RWPE1 (cell line): Measurements from ENCODE around the gene LRRC51.

Experiments used
- CTCF ChIA-PET: fragments of 350-600 bp; sonication (Branson Sonifier 250); formaldehyde crosslinking; extraction: SDS; loops from one replicate; lab custom pipeline; 2021; lab: Yijun Ruan, JAX
- POLR2A ChIA-PET: fragments of 400-600 bp; formaldehyde crosslinking; extraction: SDS; loops from one replicate; lab custom pipeline; 2020; ENCODE audit warnings: antibody characterized with exemption; ENCODE audit not compliant: low non-redundant PET; lab: Yijun Ruan, JAX
- DNase-seq: peaks from one replicate; pipeline ENCODE4 v3.0.0; 2012; ENCODE audit warnings: low spot score
- H3K27ac ChIP-seq: fragments of 450-650 bp; 2 replicates; pipeline ENCODE4 v1.5.1; 2017
- TF ChIP-seq, protein P1 (sequence below): fragments of 450-650 bp; conservative IDR thresholded peaks from 2 replicates; pipeline ENCODE4 v1.5.1; 2017; ENCODE audit warnings: low read depth, mild to moderate bottlenecking

The LRRC51 gene

DNA sequence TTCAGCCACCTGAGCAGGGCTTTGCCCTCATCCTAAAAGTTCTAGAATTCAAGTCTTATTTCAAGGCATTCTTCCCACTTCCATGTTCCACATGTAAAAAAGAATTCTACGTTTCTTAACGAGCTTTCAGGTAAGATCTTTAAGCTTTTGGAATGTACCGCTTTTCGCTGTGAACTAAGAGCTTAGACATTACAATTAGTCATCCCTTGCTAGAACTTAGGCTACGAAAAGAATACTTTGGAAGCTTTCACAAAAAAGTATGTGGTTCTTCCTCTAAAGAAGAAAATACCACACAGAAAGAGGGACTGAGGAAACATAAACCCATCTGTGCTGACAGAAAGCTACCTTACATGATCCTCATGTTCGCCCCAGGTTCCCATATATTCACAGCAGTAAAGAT lies 2.2 kb upstream of the LRRC51 start:
- no peak overlapping the region for H3K27ac ChIP-seq
- ChIA-PET POLR2A (no interaction called here), CTCF (interaction anchor here (0.6 to 1.6 kb wide), 5 partner anchors 13 to 154 kb away, joined by 3 to 8 read pairs (median 4); no protein-coding TSS in a partner anchor)
- DNase-seq: no peak
- TF ChIP-seq, protein P1, sequence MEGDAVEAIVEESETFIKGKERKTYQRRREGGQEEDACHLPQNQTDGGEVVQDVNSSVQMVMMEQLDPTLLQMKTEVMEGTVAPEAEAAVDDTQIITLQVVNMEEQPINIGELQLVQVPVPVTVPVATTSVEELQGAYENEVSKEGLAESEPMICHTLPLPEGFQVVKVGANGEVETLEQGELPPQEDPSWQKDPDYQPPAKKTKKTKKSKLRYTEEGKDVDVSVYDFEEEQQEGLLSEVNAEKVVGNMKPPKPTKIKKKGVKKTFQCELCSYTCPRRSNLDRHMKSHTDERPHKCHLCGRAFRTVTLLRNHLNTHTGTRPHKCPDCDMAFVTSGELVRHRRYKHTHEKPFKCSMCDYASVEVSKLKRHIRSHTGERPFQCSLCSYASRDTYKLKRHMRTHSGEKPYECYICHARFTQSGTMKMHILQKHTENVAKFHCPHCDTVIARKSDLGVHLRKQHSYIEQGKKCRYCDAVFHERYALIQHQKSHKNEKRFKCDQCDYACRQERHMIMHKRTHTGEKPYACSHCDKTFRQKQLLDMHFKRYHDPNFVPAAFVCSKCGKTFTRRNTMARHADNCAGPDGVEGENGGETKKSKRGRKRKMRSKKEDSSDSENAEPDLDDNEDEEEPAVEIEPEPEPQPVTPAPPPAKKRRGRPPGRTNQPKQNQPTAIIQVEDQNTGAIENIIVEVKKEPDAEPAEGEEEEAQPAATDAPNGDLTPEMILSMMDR: no peak

DNA sequence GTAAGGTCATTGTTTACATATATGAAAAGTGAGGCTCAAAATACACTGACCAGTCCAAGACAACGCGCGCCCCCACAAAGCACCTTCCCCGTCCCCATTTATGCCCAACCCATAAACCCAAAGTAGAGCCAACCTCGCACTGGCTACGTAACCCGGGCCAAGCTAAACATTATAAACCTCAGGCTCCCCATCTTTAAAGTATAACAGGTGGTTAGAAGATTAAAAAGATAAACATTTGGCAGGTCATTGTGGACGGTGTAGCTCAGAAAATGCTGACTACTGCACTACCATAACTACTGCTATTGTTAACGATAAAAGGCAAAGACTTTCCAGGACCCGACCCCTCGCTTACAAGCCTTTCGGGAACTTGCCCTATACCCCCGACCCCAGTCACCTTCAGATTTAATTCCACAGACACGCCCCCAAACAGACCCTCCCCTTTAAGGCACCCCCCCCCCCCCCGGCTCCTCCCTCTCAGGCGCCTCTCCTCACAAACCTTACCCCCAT lies 778 bp upstream of the LRRC51 start:
- ChIA-PET CTCF (interaction anchor here (1.1 kb wide), 1 partner anchor 39 kb away, joined by 3 read pairs; no protein-coding TSS in a partner anchor), POLR2A (interaction anchor here (0.8 kb wide), 1 partner anchor 65 kb away, joined by 7 read pairs; no protein-coding TSS in a partner anchor)
- no peak for DNase-seq
- H3K27ac ChIP-seq: peak overlapping the region; percentile 89
- TF ChIP-seq, protein P1: no peak

DNA sequence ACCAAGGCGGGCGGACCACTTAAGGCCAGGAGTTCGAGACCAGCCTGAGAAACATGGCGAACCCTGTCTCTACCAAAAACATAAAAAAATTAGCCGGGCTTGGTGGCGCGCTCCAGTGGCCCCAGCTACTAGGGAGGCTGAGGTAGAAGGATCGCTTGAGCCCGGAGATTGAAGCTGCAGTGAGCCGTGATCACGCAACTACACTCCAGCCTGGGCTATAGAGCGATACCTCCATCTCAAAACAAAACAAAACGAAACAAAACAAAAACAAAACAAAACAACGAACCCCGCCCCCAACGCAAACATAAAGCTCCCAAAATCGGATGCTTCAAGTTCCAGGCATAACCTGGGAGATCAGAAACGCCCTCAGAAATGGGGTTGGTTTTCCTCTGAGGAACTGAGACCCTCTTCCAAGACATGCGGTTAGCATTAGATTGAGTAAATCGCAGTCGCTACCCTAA lies 564 bp downstream of the LRRC51 start:
- CTCF ChIA-PET: interaction anchor here (0.6 to 1.2 kb wide), 2 partner anchors 24 to 56 kb away, joined by 3 to 7 read pairs; no protein-coding TSS in a partner anchor
- peak overlapping the region; percentile 89 for H3K27ac ChIP-seq
- POLR2A ChIA-PET: no interaction called here
- TF ChIP-seq, protein P1: no peak
- DNase-seq: no peak

DNA sequence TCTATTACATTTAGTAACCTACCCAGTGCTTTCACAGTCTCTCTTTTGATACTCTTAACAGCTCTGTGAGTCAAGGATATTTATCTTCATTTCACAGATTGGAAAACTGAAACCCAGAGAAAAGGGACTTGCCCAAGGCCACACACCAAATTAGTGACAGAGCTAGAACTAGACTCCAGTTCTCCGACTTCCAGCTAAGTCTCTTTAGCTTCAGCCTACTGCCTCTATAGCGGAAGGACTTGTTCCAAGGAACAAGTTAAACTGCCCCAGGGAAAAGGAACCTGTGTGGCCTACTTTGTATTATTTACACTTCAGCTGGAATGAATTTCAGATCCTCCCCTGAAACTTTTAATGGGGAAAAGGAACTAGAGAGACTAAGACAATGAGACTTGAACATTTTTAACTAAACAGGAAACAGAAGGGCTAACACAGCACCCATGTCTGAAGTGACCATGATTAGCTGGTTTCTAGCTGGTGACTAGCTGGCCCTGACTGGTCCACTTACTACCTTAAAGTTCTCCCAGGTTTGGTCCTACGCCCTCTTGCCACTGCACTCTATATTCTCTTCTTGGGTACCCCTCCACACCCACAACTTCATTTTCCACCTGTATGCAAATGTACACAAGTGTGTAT lies 1.3 kb downstream of the LRRC51 start:
- no peak for DNase-seq
- ChIA-PET POLR2A (no interaction called here), CTCF (interaction anchor here (0.6 to 1.2 kb wide), 2 partner anchors 24 to 57 kb away, joined by 3 to 7 read pairs; no protein-coding TSS in a partner anchor)
- TF ChIP-seq, protein P1: no peak
- no peak overlapping the region for H3K27ac ChIP-seq

DNA sequence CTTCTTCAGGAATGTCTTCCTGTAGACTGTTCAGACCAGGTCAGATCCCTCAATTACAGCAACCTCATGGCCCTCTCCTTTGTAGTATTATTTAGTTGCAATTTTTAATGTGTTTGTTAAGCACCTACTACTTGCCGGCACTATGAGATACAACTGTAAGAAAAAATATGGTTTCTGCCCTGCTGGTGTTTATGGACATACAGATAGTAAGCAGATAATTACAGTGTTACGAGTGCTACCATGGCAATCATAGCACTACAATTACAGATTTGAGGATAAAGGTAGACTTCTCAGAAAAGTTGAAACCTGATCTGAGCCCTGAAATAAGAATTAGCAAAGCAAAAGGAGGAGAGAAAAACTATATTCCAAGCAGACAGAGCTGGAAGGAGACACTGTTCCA lies 2.8 kb downstream of the LRRC51 start:
- POLR2A ChIA-PET: no interaction called here
- CTCF ChIA-PET: interaction anchor here (0.5 kb wide), 1 partner anchor 15 kb away, joined by 3 read pairs; no protein-coding TSS in a partner anchor
- H3K27ac ChIP-seq: peak overlapping the region; percentile 86
- no peak for DNase-seq
- TF ChIP-seq, protein P1: no peak

DNA sequence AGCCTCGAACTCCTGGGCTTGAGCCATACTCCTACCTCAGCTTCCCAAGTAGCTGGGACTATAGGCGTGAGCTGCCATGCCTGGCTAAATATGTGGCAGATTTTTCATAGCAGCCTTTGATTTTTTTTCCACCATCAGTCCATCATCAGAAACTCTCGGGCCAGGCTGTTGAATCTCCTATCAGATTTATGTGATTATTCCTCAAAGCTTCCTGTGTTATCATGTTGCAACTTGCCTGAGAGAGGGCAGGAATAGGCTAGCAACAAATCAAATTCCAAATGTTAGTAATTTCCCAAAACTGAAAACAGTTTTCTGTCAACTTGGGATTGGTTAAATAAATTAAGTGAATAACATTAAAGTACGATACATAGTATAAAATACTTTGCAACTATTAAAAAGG lies 3.4 kb downstream of the LRRC51 start:
- CTCF ChIA-PET: interaction anchor here (0.5 to 0.7 kb wide), 2 partner anchors 16 to 59 kb away, joined by 3 read pairs; no protein-coding TSS in a partner anchor
- H3K27ac ChIP-seq: peak overlapping the region; percentile 86
- TF ChIP-seq, protein P1: no peak
- POLR2A ChIA-PET: no interaction called here
- peak; percentile 59 for DNase-seq
